HG03159 (cell line): ENCODE data around the gene MYO16.

ENCODE experiments used
- ATAC-seq: cut with Tn5 transposase; IDR thresholded peaks from one replicate; pipeline ENCODE4 v1.9.1; 2021; ENCODE audit warnings: mild to moderate bottlenecking, moderate library complexity; ENCODE audit not compliant: unreplicated experiment

MYO16 gene

GRCh38 chr13:108629181-108629752 is at the start of gene MYO16:
MYO16 (plus strand) TSS chr13:108629611; CDS start chr13:108629845, 234 bp downstream.
- no peak for ATAC-seq

DNA sequence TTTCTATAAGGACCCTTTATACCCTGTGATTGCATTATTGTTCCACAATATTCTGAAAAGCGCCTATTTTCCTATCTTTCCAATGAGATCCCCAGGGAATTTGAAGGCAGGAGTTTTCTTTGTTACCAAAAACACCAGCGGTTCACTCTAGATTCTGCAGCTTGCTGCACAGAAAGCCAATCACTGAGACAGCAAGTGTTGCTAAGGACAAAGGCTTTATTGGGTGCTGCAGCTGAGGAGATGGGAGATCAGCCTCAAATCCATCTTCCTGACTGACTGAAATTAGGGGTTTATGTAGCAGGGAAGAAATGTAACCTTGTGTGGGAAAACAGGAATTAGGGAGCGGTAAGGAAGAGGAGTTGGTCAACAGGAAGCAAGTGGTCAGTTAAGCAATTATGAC is 42.6 kb upstream of the MYO16 start:
- ATAC-seq = no peak

DNA sequence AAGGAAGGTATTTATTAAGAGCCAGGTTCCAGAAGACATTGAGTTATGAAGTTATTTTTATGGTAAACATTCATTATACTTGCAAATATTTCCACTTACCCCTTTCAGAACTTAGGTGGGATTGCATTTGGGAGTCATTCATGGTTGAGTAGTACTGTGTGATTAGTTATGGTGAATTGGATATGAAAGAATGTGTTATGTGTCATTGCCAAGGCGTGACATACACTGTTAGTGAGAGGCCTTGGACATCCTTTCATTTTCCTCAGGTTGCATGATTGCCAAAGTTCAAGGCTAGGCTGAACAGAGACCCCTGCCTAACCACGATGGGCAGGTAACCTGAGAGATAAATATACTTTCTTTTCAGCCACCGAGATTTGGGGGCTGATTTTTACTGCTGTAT is 40.9 kb upstream of the MYO16 start:
- no peak for ATAC-seq

- ATAC-seq = no peak
These were observed 35.3 kb upstream of the MYO16 start for GRCh38 chr13:108594153-108594552.

DNA sequence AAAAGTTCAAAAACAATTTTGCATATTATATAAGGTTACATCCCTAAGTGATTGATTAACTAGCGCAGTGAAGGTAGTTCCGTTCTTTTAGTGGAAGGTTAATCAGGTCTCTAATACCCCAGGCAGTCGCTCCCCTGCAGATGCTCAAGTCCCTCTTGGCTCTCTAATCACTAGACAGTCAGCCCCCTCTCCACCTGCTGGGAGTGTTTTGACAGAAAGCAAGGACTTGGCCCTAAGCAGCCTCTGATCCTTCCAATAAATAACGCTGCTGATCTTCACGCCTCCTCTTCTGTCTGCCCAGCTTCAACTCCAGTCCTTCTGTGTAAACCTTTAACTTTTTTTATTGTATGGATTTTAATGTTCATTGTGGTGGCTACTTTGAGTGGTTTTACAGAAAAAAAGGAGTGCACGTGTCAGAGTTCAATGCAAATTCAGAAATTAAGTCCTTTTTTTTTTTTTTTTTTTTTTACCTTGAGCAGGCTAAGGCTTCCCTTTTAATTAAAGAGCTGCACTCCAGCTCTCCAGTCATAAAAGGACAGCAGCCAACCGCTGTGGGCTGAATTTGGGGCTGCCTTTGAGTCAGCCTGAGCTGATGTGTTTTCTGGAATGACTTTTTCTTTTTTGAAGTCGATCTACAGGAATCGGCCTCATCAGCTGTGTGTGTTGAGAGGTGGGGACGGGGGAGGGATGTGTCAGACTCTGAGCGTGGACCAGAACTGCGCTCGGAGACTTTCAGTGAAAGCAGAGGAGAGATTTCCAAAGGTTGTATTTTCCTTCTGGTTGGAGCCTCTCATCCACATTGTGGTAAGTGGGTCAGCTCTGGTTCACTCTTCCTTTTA is 33.8 kb upstream of the MYO16 start:
- ATAC-seq = no peak

GRCh38 chr13:108597943-108598342 is 31.5 kb upstream of the MYO16 start:
- no peak for ATAC-seq

GRCh38 chr13:108606424-108606823 is 23.0 kb upstream of the MYO16 start:
- no peak for ATAC-seq

GRCh38 chr13:108609353-108609752 is 20.1 kb upstream of the MYO16 start:
- peak; percentile 67 for ATAC-seq

DNA sequence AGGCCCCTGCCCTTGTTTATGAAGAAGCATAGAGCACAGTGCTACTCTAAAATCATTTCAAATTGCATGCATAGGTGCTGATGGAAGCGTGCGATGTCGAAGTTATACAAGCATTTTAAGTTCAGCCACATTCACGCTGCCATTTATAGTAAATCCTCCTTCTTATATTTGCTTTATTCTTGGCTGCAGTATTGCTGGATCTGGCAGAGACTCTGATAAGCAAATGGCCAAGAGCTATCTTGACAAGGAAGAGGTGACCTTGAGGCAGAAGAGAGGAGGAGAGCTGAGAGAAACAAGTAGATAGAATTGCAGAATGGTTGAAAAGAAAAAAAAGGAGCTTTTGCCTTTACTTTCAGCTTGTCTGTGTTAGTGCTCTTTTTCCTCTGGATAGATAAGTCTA is 18.9 kb upstream of the MYO16 start:
- no peak for ATAC-seq

DNA sequence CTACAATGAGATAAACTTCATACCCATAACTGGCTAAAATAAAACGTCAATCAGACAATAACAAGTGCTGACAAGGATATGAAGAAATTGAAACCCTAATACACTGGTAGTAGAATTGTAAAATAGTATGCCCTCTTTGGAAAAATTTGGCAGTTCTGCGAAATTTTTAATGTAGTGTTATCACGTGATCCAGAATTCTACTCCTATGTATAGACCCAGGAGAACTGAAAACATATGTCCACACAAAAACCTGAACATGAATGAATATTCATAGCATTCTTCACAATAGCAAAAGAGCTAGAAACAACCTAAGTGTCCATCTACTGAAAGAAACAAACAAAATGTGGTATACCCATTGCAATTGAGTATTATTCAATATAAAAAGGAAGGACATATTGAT is 14.2 kb upstream of the MYO16 start:
- no peak for ATAC-seq

- no peak for ATAC-seq
These were observed 11.2 kb upstream of the MYO16 start for GRCh38 chr13:108618233-108618632.

GRCh38 chr13:108621462-108621861 is 7.9 kb upstream of the MYO16 start:
- no peak for ATAC-seq

GRCh38 chr13:108624108-108624507 is 5.3 kb upstream of the MYO16 start:
- no peak for ATAC-seq

- ATAC-seq = no peak
These were observed 4.4 kb upstream of the MYO16 start for GRCh38 chr13:108624979-108625378.

DNA sequence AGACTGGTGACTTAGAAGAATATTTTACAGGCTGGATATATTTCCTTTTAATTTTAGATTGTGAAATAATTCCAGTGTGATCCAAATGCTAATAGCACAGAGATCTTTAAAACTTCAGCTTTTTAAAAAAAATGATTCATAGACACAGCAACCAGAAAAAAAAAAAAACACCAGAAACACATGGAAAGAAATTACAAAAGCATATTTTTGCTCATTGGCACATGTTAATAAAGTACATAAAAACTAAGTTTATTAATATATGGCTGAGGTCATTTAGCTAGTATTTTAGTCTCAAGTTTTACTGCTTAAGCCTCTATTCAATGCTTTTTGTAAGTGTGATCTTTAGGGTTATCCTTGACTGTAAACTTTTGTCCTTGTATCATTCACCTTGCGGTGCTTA is 577 bp downstream of the MYO16 start:
- no peak for ATAC-seq

DNA sequence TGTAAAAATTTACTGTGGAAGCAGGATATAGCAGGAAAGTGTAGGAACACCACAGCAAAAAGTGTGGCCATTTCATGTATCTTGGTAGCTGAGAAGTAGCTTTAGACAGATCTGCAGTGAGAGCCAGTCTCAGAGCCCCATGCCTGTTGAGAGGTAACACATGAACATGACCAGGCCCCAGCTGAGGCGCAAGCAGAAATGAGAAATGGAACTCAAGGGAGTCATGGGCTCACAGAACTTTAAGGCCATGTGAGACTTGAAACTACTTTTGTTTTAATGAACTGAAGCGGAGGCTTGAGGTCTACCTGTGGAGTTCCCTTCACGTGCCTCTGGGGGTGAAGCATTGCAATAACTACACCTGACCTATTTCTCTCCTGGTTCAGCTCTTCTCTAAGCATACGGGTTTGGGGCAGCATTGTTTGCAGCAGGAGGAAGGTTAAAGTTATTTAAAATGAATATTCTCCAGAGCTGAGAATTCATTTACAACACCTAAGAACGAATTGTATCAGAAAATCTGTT is 3.3 kb downstream of the MYO16 start:
- ATAC-seq = no peak

GRCh38 chr13:108638901-108639300 is 9.5 kb downstream of the MYO16 start:
- ATAC-seq = no peak

- no peak for ATAC-seq
These were observed 14.4 kb downstream of the MYO16 start for GRCh38 chr13:108643646-108644353.

DNA sequence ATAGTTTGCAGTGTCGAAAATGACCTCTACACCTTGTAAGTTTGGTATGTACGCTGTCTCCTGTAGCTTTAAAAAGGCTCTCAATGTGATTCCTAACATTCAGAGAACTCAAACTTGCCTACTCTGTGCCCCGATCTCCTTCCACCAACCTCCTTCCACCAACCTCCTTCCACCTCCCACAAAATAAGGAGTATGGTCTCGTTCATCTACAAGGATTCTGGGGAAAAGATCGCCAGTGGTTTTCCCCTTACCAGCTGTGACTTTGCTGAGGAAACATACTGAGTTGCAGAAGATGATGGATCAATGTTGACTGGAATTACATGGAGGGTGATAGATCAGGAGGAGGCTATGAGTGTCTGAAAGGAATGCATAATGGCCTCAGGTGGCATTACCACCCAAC is 16.0 kb downstream of the MYO16 start:
- ATAC-seq = no peak

DNA sequence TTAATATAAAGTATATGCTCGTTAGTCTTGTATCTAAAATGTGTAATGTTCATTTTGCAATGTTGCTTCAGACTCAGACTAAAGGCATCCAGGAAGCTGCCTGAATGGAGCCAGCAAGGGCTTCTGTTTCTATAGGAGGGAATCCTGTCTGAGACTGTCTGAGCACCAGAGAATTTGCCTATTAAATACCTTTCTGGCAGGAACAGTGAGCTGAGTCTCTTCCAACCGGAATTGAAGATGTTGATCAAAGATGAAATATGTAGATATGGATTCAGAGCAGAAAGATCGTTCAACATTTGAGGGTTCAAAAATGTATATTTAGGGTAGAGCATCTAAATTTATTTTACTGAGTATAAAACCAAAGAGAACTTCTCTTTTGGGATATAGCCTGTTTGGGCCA is 20.9 kb downstream of the MYO16 start:
- no peak for ATAC-seq

DNA sequence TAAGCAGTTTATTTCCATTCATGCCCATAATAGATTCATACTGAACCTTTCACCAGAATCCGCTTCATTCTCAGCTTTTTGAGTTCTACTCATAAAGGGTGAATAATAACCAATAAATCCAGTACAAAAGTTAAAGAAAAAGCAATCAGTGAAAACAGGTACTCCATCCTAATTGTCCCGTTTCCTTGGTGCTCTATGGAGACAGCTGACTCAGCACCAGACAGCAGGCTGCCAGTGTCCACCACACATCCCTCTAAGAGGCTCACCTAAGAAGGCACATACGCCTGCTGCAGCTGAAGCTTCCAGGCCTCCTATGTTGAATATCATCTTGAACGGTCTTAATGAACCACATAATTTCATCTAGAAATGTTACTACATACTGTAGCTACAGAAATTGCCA is 27.3 kb downstream of the MYO16 start:
- no peak for ATAC-seq

- ATAC-seq = no peak
These were observed 28.1 kb downstream of the MYO16 start for GRCh38 chr13:108657519-108657918.
